Neural progenitor cell (in vitro differentiated cells): ENCODE results near the gene NAT10. TPM values are rescaled to one million over a fixed set of nuclear protein-coding genes. Genes with fewer than 3 reads are reported as not detected.
A peak's percentile ranks its signal among the peaks of the same experiment; 100 is the strongest.

Experiments used
- DNase-seq: peaks from one replicate; pipeline ENCODE4 v3.0.0-alpha.2; 2016; ENCODE audit warnings: low spot score
- H2AFZ ChIP-seq: fragments of 200-600 bp; sonication (generic); replicated peaks from 2 replicates; pipeline ENCODE4 v1.6.1; 2016; ENCODE audit warnings: antibody characterized with exemption
- H3F3A ChIP-seq: fragments of 200-600 bp; sonication (generic); 2 replicates; pipeline ENCODE4 v1.6.1; 2016; ENCODE audit warnings: antibody characterized with exemption, low read depth
- H3K27ac ChIP-seq: fragments of 200-600 bp; sonication (generic); 2 replicates; pipeline ENCODE4 v1.5.1; 2016; ENCODE audit warnings: mild to moderate bottlenecking
- H3K27me3 ChIP-seq: fragments of 200-600 bp; sonication (generic); 2 replicates; pipeline ENCODE4 v1.6.1; 2016; ENCODE audit warnings: mild to moderate bottlenecking, moderate library complexity
- H3K36me3 ChIP-seq: fragments of 200-600 bp; sonication (generic); 2 replicates; pipeline ENCODE4 v1.5.1; 2016
- H3K4me1 ChIP-seq: fragments of 200-600 bp; sonication (generic); 2 replicates; pipeline ENCODE4 v1.6.1; 2016; ENCODE audit warnings: mixed run types
- H3K4me2 ChIP-seq: fragments of 200-600 bp; sonication (generic); 2 replicates; pipeline ENCODE4 v1.6.1; 2016
- H3K4me3 ChIP-seq: fragments of 200-600 bp; sonication (generic); 2 replicates; pipeline ENCODE4 v1.5.1; 2016
- H3K79me2 ChIP-seq: fragments of 200-600 bp; sonication (generic); 2 replicates; pipeline ENCODE4 v1.6.1; 2016; ENCODE audit warnings: low read depth
- H3K9ac ChIP-seq: fragments of 200-600 bp; sonication (generic); 2 replicates; pipeline ENCODE4 v1.6.1; 2016
- H3K9me3 ChIP-seq: fragments of 200-600 bp; sonication (generic); 2 replicates; pipeline ENCODE4 v1.5.1; 2016; ENCODE audit warnings: low read depth
- H4K20me1 ChIP-seq: fragments of 200-600 bp; sonication (generic); 2 replicates; pipeline ENCODE4 v1.6.1; 2016; ENCODE audit warnings: low read depth
- H3K27ac Mint-ChIP-seq: 3 replicates; pipeline ENCODE4 v1.8.0; 2021; ENCODE audit warnings: mixed read lengths
- H3K27me3 Mint-ChIP-seq: 2 replicates; pipeline ENCODE4 v1.8.0; 2022; ENCODE audit warnings: low read depth, mild to moderate bottlenecking, inconsistent platforms, moderate library complexity, mixed read lengths; ENCODE audit not compliant: insufficient read depth
- H3K36me3 Mint-ChIP-seq: 3 replicates; pipeline ENCODE4 v1.8.0; 2021; ENCODE audit warnings: mixed read lengths
- H3K4me1 Mint-ChIP-seq: 3 replicates; pipeline ENCODE4 v1.8.0; 2021; ENCODE audit warnings: mixed read lengths
- H3K4me3 Mint-ChIP-seq: 3 replicates; pipeline ENCODE4 v1.8.0; 2021; ENCODE audit warnings: mild to moderate bottlenecking, moderate library complexity, mixed read lengths
- H3K9me3 Mint-ChIP-seq: 3 replicates; pipeline ENCODE4 v1.8.0; 2020; ENCODE audit warnings: mixed read lengths
- CTCF ChIP-seq: fragments of 200-600 bp; sonication (generic); IDR thresholded peaks from 2 replicates; pipeline ENCODE4 v1.5.1; 2017; ENCODE audit warnings: antibody characterized with exemption, mild to moderate bottlenecking
- EZH2 ChIP-seq: fragments of 200-600 bp; sonication (generic); IDR thresholded peaks from 2 replicates; pipeline ENCODE4 v1.6.1; 2017; ENCODE audit warnings: antibody characterized with exemption, mild to moderate bottlenecking, moderate library complexity
- EZH2phosphoT487 ChIP-seq: fragments of 200-600 bp; sonication (generic); IDR thresholded peaks from 2 replicates; pipeline ENCODE4 v1.6.1; 2017; ENCODE audit warnings: antibody characterized with exemption
- total RNA-seq: library from RNA; depleted of rRNA; stranded (reverse); fragments of >200 nt; gene quantifications from 2 replicates; pipeline ENCODE4 v1.2.3, GENCODE V29; 2015; ENCODE audit warnings: low replicate concordance

Gene NAT10
- total RNA-seq, 1 donor from 2014 or later = 42.9 TPM

GRCh38 chr11:34161361-34161760 lies 55.9 kb downstream of the NAT10 start:
- Histone ChIP-seq H4K20me1 (no peaks in the 10 kb centered on the region), H3K27ac (no peak overlapping the region), H3K9ac (no peak overlapping the region), H3K79me2 (no peaks in the 10 kb centered on the region), H3K4me3 (no peak overlapping the region), H3K4me2 (no peak overlapping the region), H3F3A (no peaks in the 10 kb centered on the region), H3K27me3 (no peaks in the 10 kb centered on the region), H3K36me3 (no peaks in the 10 kb centered on the region), H3K4me1 (no peaks in the 10 kb centered on the region), H3K9me3 (no peaks in the 10 kb centered on the region), H2AFZ (no peak overlapping the region)
- H3K27ac Mint-ChIP-seq = peak overlapping the region; percentile 53
- TF ChIP-seq EZH2phosphoT487 = no peak
- no peak for TF ChIP-seq EZH2
- TF ChIP-seq CTCF = no peak
- no peaks in the 10 kb centered on the region for H3K9me3 Mint-ChIP-seq
- H3K36me3 Mint-ChIP-seq = peaks cover 7% of the 10 kb centered on the region
- H3K4me3 Mint-ChIP-seq = no peak overlapping the region
- H3K4me1 Mint-ChIP-seq = no peaks in the 10 kb centered on the region
- no peak for DNase-seq
- peaks cover 8% of the 10 kb centered on the region for H3K27me3 Mint-ChIP-seq

GRCh38 chr11:34161812-34162492 lies 56.5 kb downstream of the NAT10 start:
- Histone ChIP-seq H3K27ac (no peak overlapping the region), H4K20me1 (no peaks in the 10 kb centered on the region), H3K9me3 (no peaks in the 10 kb centered on the region), H3F3A (no peaks in the 10 kb centered on the region), H2AFZ (no peak overlapping the region), H3K79me2 (no peaks in the 10 kb centered on the region), H3K27me3 (no peaks in the 10 kb centered on the region), H3K4me3 (no peak overlapping the region), H3K9ac (no peak overlapping the region), H3K4me2 (no peak overlapping the region), H3K4me1 (no peaks in the 10 kb centered on the region), H3K36me3 (no peaks in the 10 kb centered on the region)
- DNase-seq = no peak
- Mint-ChIP-seq H3K4me1 (no peaks in the 10 kb centered on the region), H3K4me3 (no peak overlapping the region), H3K27ac (peak overlapping the region; percentile 76), H3K9me3 (no peaks in the 10 kb centered on the region), H3K27me3 (peaks cover 8% of the 10 kb centered on the region), H3K36me3 (peaks cover 5% of the 10 kb centered on the region)
- TF ChIP-seq CTCF (no peak), EZH2phosphoT487 (no peak), EZH2 (no peak)

GRCh38 chr11:34162493-34162820 lies 57.0 kb downstream of the NAT10 start:
- no peak overlapping the region for H2AFZ ChIP-seq
- no peak overlapping the region for H3K4me2 ChIP-seq
- H3K27me3 ChIP-seq = no peaks in the 10 kb centered on the region
- H3K36me3 Mint-ChIP-seq = peaks cover 9% of the 10 kb centered on the region
- H3K4me3 Mint-ChIP-seq = no peak overlapping the region
- H3K9me3 ChIP-seq = no peaks in the 10 kb centered on the region
- no peaks in the 10 kb centered on the region for H3K79me2 ChIP-seq
- H3K4me3 ChIP-seq = no peak overlapping the region
- no peaks in the 10 kb centered on the region for H3K4me1 ChIP-seq
- no peak overlapping the region for H3K27ac ChIP-seq
- H3K4me1 Mint-ChIP-seq = no peaks in the 10 kb centered on the region
- H3F3A ChIP-seq = no peaks in the 10 kb centered on the region
- DNase-seq = no peak
- no peak overlapping the region for H3K27ac Mint-ChIP-seq
- peaks cover 10% of the 10 kb centered on the region for H3K27me3 Mint-ChIP-seq
- H4K20me1 ChIP-seq = no peaks in the 10 kb centered on the region
- H3K9me3 Mint-ChIP-seq = no peaks in the 10 kb centered on the region
- no peak overlapping the region for H3K9ac ChIP-seq
- TF ChIP-seq CTCF (no peak), EZH2phosphoT487 (no peak), EZH2 (no peak)
- no peaks in the 10 kb centered on the region for H3K36me3 ChIP-seq
